ENCODE measurements around the gene NR5A1.

NR5A1 gene

GRCh38 chr9:124500796-124501611 lies 6.2 kb downstream of the NR5A1 start:
- H3K27ac ChIP-seq: no peak overlapping the region
- peaks cover 69% of the 10 kb centered on the region for H3K27me3 ChIP-seq (replicated peaks)
- no peak for TF ChIP-seq CTCF (IDR thresholded peaks at IDR 0.05; ENCODE audit: low read depth, low read length, missing control alignments)
- DNase-seq: no peak
- no peaks in the 10 kb centered on the region for H3K36me3 ChIP-seq (replicated peaks)
- in situ Hi-C loops (cut with HindIII; ENCODE audit: low pct_ligation_motif_present, low sequenced_read_pairs): no loop called here
- no peak overlapping the region for H3K4me3 ChIP-seq (ENCODE audit: low read depth, low read length)

- in situ Hi-C loops (cut with HindIII; ENCODE audit: low pct_ligation_motif_present, low sequenced_read_pairs): no loop called here
- no peak for TF ChIP-seq CTCF (IDR thresholded peaks at IDR 0.05; ENCODE audit: low read depth, low read length, missing control alignments)
- Histone ChIP-seq H3K36me3 (replicated peaks) (no peaks in the 10 kb centered on the region), H3K27me3 (replicated peaks) (peaks cover 61% of the 10 kb centered on the region), H3K4me3 (ENCODE audit: low read depth, low read length) (no peak overlapping the region), H3K27ac (no peak overlapping the region)
- DNase-seq: no peak
Measured at GRCh38 chr9:124500028-124500795, 7.0 kb downstream of the NR5A1 start.

- no peak for TF ChIP-seq CTCF (IDR thresholded peaks at IDR 0.05; ENCODE audit: low read depth, low read length, missing control alignments)
- Histone ChIP-seq H3K27me3 (replicated peaks) (peaks cover 54% of the 10 kb centered on the region), H3K36me3 (replicated peaks) (no peaks in the 10 kb centered on the region), H3K27ac (no peak overlapping the region), H3K4me3 (ENCODE audit: low read depth, low read length) (no peak overlapping the region)
- DNase-seq: no peak
- in situ Hi-C loops (cut with HindIII; ENCODE audit: low pct_ligation_motif_present, low sequenced_read_pairs): no loop called here
Measured at GRCh38 chr9:124499216-124499615, 8.0 kb downstream of the NR5A1 start.

GRCh38 chr9:124498499-124499146 lies 8.6 kb downstream of the NR5A1 start:
- no peak overlapping the region for H3K27ac ChIP-seq
- TF ChIP-seq CTCF (IDR thresholded peaks at IDR 0.05; ENCODE audit: low read depth, low read length, missing control alignments): no peak
- no peak for DNase-seq
- no peaks in the 10 kb centered on the region for H3K36me3 ChIP-seq (replicated peaks)
- in situ Hi-C loops (cut with HindIII; ENCODE audit: low pct_ligation_motif_present, low sequenced_read_pairs): no loop called here
- no peak overlapping the region for H3K4me3 ChIP-seq (ENCODE audit: low read depth, low read length)
- peaks cover 48% of the 10 kb centered on the region for H3K27me3 ChIP-seq (replicated peaks)

GRCh38 chr9:124498040-124498439 lies 9.2 kb downstream of the NR5A1 start:
- DNase-seq: no peak
- TF ChIP-seq CTCF (IDR thresholded peaks at IDR 0.05; ENCODE audit: low read depth, low read length, missing control alignments): no peak
- in situ Hi-C loops (cut with HindIII; ENCODE audit: low pct_ligation_motif_present, low sequenced_read_pairs): no loop called here
- Histone ChIP-seq H3K27me3 (replicated peaks) (peaks cover 44% of the 10 kb centered on the region), H3K4me3 (ENCODE audit: low read depth, low read length) (no peak overlapping the region), H3K36me3 (replicated peaks) (no peaks in the 10 kb centered on the region), H3K27ac (no peak overlapping the region)
